Measurements from ENCODE around the gene DIPK1B.

DIPK1B gene

GRCh38 chr9:136686794-136687711 lies 25.3 kb upstream of the DIPK1B start, which contains the start of gene AGPAT2:
Gene AGPAT2, minus strand, starts transcription at chr9:136687457. Its CDS starts 100 bp downstream, at chr9:136687357.
- DNase-seq (ENCODE audit: low spot score), result no peak

GRCh38 chr9:136687721-136688223 lies 24.6 kb upstream of the DIPK1B start:
- no peak for DNase-seq (ENCODE audit: low spot score)

GRCh38 chr9:136688274-136689107 lies 23.9 kb upstream of the DIPK1B start:
- DNase-seq (ENCODE audit: low spot score), result no peak

GRCh38 chr9:136689108-136689460 lies 23.3 kb upstream of the DIPK1B start:
- no peak for DNase-seq (ENCODE audit: low spot score)

GRCh38 chr9:136690104-136690805 lies 22.1 kb upstream of the DIPK1B start:
- no peak for DNase-seq (ENCODE audit: low spot score)

GRCh38 chr9:136690806-136691261 lies 21.5 kb upstream of the DIPK1B start:
- DNase-seq (ENCODE audit: low spot score), result no peak

- no peak for DNase-seq (ENCODE audit: low spot score)
Observed at GRCh38 chr9:136691316-136692184, 20.8 kb upstream of the DIPK1B start.

GRCh38 chr9:136692185-136693134 lies 19.9 kb upstream of the DIPK1B start:
- no peak for DNase-seq (ENCODE audit: low spot score)

- no peak for DNase-seq (ENCODE audit: low spot score)
Observed at GRCh38 chr9:136693135-136693489, 19.3 kb upstream of the DIPK1B start.

- no peak for DNase-seq (ENCODE audit: low spot score)
Observed at GRCh38 chr9:136693490-136694162, 18.7 kb upstream of the DIPK1B start.

GRCh38 chr9:136694163-136694871 lies 18.1 kb upstream of the DIPK1B start:
- DNase-seq (ENCODE audit: low spot score), result no peak

GRCh38 chr9:136694872-136695247 lies 17.5 kb upstream of the DIPK1B start:
- DNase-seq (ENCODE audit: low spot score), result no peak

GRCh38 chr9:136695435-136695895 lies 16.9 kb upstream of the DIPK1B start:
- DNase-seq (ENCODE audit: low spot score), result no peak

- DNase-seq (ENCODE audit: low spot score), result no peak
Observed at GRCh38 chr9:136695955-136696354, 16.4 kb upstream of the DIPK1B start.

GRCh38 chr9:136696502-136696901 lies 15.9 kb upstream of the DIPK1B start:
- DNase-seq (ENCODE audit: low spot score), result no peak

GRCh38 chr9:136697146-136697820 lies 15.1 kb upstream of the DIPK1B start:
- no peak for DNase-seq (ENCODE audit: low spot score)

- DNase-seq (ENCODE audit: low spot score), result no peak
Observed at GRCh38 chr9:136697821-136698526, 14.4 kb upstream of the DIPK1B start.

Measured in left forelimb (tissue), 1 donor.